ENCODE results near the gene FAIM2.

DNA sequence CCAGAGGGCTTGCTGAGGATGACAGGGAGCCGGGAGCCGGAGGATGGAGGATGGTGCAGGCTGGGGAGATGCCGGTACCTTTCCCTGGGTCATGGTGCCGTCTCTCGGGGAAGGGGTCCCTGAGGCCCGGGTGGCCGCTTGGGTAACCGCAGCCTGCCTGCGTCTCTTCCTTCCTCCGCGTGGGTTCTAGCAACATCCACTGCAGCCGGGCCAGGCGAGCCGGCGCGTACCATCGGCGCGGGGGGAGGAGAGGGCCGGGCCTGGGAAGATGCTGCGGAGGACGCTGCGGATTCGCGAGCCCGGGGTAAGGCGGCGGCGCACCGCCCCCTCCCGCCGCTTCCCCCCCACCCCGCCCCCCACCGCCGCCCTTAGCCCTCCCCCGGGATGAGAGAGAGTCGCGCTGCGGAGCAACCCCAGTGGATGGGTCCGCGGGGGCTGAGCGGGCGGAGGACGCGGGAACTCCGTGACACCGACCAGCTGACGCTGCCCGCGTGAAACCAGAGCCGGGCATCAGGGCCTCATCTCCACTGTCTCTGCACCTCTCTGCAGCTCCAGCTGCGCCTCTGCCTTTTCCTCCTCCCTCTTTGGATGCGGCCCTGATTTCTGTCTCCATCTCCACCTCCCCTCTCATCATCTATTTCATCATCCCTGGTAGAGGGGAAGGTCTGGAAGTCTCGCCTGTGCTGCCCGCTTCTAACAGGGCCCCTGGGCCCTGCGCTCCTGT is at the start of gene FAIM2:
- TF ChIP-seq, protein P1, sequence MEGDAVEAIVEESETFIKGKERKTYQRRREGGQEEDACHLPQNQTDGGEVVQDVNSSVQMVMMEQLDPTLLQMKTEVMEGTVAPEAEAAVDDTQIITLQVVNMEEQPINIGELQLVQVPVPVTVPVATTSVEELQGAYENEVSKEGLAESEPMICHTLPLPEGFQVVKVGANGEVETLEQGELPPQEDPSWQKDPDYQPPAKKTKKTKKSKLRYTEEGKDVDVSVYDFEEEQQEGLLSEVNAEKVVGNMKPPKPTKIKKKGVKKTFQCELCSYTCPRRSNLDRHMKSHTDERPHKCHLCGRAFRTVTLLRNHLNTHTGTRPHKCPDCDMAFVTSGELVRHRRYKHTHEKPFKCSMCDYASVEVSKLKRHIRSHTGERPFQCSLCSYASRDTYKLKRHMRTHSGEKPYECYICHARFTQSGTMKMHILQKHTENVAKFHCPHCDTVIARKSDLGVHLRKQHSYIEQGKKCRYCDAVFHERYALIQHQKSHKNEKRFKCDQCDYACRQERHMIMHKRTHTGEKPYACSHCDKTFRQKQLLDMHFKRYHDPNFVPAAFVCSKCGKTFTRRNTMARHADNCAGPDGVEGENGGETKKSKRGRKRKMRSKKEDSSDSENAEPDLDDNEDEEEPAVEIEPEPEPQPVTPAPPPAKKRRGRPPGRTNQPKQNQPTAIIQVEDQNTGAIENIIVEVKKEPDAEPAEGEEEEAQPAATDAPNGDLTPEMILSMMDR (IDR thresholded peaks at IDR 0.05), result no peak
- no peak for TF ChIP-seq ZFX (IDR thresholded peaks at IDR 0.05; ENCODE audit: borderline replicate concordance)
